GM19193 (cell line): Measurements from ENCODE around the gene PAX5.

Source experiments
- POLR2A ChIP-seq: IDR thresholded peaks from 4 replicates; pipeline ENCODE4 v1.6.1; 2011; ENCODE audit not compliant: insufficient read depth, insufficient read length; ENCODE audit errors: extremely low read depth

PAX5 gene

GRCh38 chr9:36961051-36961450, 73.0 kb downstream of the PAX5 start:
- TF ChIP-seq POLR2A = no peak

GRCh38 chr9:36960575-36960955, 73.5 kb downstream of the PAX5 start:
- TF ChIP-seq POLR2A = no peak

GRCh38 chr9:36959681-36960574, 74.1 kb downstream of the PAX5 start:
- TF ChIP-seq POLR2A = no peak

GRCh38 chr9:36956908-36957307, 77.2 kb downstream of the PAX5 start:
- TF ChIP-seq POLR2A = no peak

- TF ChIP-seq POLR2A = no peak
Measured at GRCh38 chr9:36950389-36950788, 83.7 kb downstream of the PAX5 start.

GRCh38 chr9:36949466-36949865, 84.6 kb downstream of the PAX5 start:
- peak; percentile 12 for TF ChIP-seq POLR2A

- no peak for TF ChIP-seq POLR2A
Measured at GRCh38 chr9:36948051-36948450, 86.0 kb downstream of the PAX5 start.

- no peak for TF ChIP-seq POLR2A
Measured at GRCh38 chr9:36946653-36947052, 87.4 kb downstream of the PAX5 start.

- no peak for TF ChIP-seq POLR2A
Measured at GRCh38 chr9:36945999-36946398, 88.1 kb downstream of the PAX5 start.

- TF ChIP-seq POLR2A = no peak
Measured at GRCh38 chr9:36942891-36943290, 91.2 kb downstream of the PAX5 start.

GRCh38 chr9:36941441-36941840, 92.6 kb downstream of the PAX5 start:
- TF ChIP-seq POLR2A = no peak

- TF ChIP-seq POLR2A = no peak
Measured at GRCh38 chr9:36940881-36941280, 93.2 kb downstream of the PAX5 start.

GRCh38 chr9:36940500-36940853, 93.6 kb downstream of the PAX5 start:
- TF ChIP-seq POLR2A = no peak

- no peak for TF ChIP-seq POLR2A
Measured at GRCh38 chr9:36939655-36940499, 94.2 kb downstream of the PAX5 start.

- no peak for TF ChIP-seq POLR2A
Measured at GRCh38 chr9:36939214-36939613, 94.9 kb downstream of the PAX5 start.

- no peak for TF ChIP-seq POLR2A
Measured at GRCh38 chr9:36938617-36939016, 95.5 kb downstream of the PAX5 start.

GRCh38 chr9:36937951-36938350, 96.1 kb downstream of the PAX5 start:
- TF ChIP-seq POLR2A = no peak

GRCh38 chr9:36937346-36937745, 96.7 kb downstream of the PAX5 start:
- no peak for TF ChIP-seq POLR2A
